Esophagus squamous epithelium (tissue), 4 donors: ENCODE measurements around the gene MRRF.

ENCODE experiments used
- POLR2A ChIP-seq, 4 donors: fragments of 450-650 bp; IDR thresholded peaks; one replicate each; pipeline ENCODE4 v1.6.1; 2017; ENCODE audit warnings: antibody characterized with exemption in 4 of 4, mild to moderate bottlenecking in 4 of 4, moderate library complexity in 3 of 4
- TF ChIP-seq, protein P1 (sequence below), 6 experiments: fragments of 450-650 bp in 4 of 6; fragments of 200-600 bp in 2 of 6; sonication (generic) in 2 of 6; IDR thresholded peaks; one replicate each; pipeline ENCODE4 v1.5.1; 2016 to 2019; ENCODE audit warnings: antibody characterized with exemption in 6 of 6, mild to moderate bottlenecking in 4 of 6, moderate library complexity in 4 of 6

DNA sequence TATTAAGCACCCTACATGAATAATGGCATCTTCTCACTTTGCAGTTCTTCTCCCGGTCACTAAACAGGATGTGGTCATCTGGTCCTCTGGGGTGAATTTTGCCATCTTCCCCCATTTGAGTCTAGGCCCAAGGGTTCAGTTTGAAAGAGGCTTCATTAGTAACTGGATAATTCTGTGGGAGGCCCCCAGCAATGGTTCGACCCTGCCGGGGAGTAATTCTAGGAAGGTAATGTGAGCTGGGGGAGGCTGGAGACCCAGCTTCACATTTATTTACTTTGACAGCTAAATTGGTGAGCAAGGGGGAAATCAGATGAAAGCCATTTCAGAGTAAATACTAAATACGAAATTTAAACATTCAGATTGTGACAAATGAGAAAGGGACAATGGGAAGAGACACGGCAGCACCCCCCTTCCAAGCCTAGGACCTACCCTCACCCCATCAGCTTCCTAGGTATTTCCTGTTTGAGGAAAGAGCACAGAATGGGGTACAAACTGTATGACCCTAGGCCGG lies 31.8 kb upstream of the MRRF start:
- TF ChIP-seq, protein P1, sequence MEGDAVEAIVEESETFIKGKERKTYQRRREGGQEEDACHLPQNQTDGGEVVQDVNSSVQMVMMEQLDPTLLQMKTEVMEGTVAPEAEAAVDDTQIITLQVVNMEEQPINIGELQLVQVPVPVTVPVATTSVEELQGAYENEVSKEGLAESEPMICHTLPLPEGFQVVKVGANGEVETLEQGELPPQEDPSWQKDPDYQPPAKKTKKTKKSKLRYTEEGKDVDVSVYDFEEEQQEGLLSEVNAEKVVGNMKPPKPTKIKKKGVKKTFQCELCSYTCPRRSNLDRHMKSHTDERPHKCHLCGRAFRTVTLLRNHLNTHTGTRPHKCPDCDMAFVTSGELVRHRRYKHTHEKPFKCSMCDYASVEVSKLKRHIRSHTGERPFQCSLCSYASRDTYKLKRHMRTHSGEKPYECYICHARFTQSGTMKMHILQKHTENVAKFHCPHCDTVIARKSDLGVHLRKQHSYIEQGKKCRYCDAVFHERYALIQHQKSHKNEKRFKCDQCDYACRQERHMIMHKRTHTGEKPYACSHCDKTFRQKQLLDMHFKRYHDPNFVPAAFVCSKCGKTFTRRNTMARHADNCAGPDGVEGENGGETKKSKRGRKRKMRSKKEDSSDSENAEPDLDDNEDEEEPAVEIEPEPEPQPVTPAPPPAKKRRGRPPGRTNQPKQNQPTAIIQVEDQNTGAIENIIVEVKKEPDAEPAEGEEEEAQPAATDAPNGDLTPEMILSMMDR (IDR thresholded peaks at IDR 0.05), result no peak
- TF ChIP-seq POLR2A (IDR thresholded peaks at IDR 0.05), result no peak
